ENCODE data around the gene CELSR3. TPM values are rescaled to one million over a fixed set of nuclear protein-coding genes. Genes with fewer than 3 reads are reported as not detected.

CELSR3 gene
- total RNA-seq, 1 experiment from 2014 or later, result 23.9 TPM

DNA sequence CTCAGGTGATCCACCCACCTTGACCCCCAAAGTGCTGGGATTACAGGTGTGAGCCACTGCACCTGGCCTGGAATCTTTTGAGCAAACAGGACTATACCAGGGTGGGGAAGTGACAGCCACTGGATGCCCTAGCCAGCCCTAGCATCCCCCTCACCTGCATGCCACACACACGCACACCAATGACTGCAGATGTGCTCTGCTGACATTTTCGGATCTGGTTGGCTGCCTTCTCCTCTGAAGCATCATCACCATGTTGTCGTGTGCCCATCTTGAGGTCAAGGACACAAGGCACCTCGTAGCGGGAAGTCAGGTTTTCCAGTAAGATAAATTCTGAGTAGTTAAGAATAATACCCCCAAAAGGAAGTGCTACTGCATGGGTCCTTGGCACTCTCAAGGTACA is 26.7 kb upstream of the CELSR3 start:
- H2AK5ac ChIP-seq (ENCODE audit: insufficient read length, low read length), result no peak overlapping the region
- no peak overlapping the region for H3K23ac ChIP-seq (ENCODE audit: insufficient read length, low read depth, low read length)
- peaks cover 8% of the 10 kb centered on the region for H3K23me2 ChIP-seq (ENCODE audit: insufficient read length, low read depth, low read length, poor library complexity, severe bottlenecking)
- no peak overlapping the region for H3K27ac ChIP-seq (ENCODE audit: insufficient read length, low read depth, low read length)
- no peaks in the 10 kb centered on the region for H3K9me3 Mint-ChIP-seq
- no peak overlapping the region for H2AFZ ChIP-seq (ENCODE audit: low read length)
- H3K36me3 Mint-ChIP-seq (ENCODE audit: insufficient read depth in 1 of 3, low read depth in 3 of 3), result peaks cover 42 to 72% (median 60%) of the 10 kb centered on the region in 3 experiments
- H3K18ac ChIP-seq (ENCODE audit: insufficient read length, low read depth, low read length), result no peak overlapping the region
- H3K79me1 ChIP-seq (ENCODE audit: insufficient read depth, low read depth, low read length, poor library complexity, severe bottlenecking), result peaks cover 3% of the 10 kb centered on the region
- peaks cover 11 to 22% of the 10 kb centered on the region in 2 experiments for H3K4me1 Mint-ChIP-seq
- no peak overlapping the region for H3K56ac ChIP-seq (ENCODE audit: insufficient read length, low read depth, low read length)
- no peak overlapping the region for H4K5ac ChIP-seq (ENCODE audit: insufficient read length, low read depth, low read length)
- H3K4me1 ChIP-seq (ENCODE audit: insufficient read depth, low read length), result peaks cover 4% of the 10 kb centered on the region; the same call in 1 of the 2 replicates
- H3K27me3 Mint-ChIP-seq (ENCODE audit: low read depth), result no peaks in the 10 kb centered on the region; the same call in 1 of the 2 replicates
- H3K14ac ChIP-seq (ENCODE audit: insufficient read depth, low read length), result no peak overlapping the region
- no peak overlapping the region for H4K8ac ChIP-seq (replicated peaks; ENCODE audit: insufficient read length, low read depth, low read length)
- H2BK120ac ChIP-seq (ENCODE audit: low read depth, low read length, poor library complexity, severe bottlenecking), result no peak overlapping the region
- H3K27me3 ChIP-seq (ENCODE audit: insufficient read depth, low read length), result no peaks in the 10 kb centered on the region
- WGBS (ENCODE audit: extremely low coverage, insufficient read length, low lambda C conversion rate), result no CpG with 5 or more reads among the region's 5 CpGs
- DNase-seq, result no peak
- H2BK12ac ChIP-seq (ENCODE audit: insufficient read length, low read depth, low read length), result no peak overlapping the region
- no peak overlapping the region for H3K9ac ChIP-seq (ENCODE audit: extremely low read depth, insufficient read length, low read length)
- TF ChIP-seq, protein P1, sequence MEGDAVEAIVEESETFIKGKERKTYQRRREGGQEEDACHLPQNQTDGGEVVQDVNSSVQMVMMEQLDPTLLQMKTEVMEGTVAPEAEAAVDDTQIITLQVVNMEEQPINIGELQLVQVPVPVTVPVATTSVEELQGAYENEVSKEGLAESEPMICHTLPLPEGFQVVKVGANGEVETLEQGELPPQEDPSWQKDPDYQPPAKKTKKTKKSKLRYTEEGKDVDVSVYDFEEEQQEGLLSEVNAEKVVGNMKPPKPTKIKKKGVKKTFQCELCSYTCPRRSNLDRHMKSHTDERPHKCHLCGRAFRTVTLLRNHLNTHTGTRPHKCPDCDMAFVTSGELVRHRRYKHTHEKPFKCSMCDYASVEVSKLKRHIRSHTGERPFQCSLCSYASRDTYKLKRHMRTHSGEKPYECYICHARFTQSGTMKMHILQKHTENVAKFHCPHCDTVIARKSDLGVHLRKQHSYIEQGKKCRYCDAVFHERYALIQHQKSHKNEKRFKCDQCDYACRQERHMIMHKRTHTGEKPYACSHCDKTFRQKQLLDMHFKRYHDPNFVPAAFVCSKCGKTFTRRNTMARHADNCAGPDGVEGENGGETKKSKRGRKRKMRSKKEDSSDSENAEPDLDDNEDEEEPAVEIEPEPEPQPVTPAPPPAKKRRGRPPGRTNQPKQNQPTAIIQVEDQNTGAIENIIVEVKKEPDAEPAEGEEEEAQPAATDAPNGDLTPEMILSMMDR (conservative IDR thresholded peaks at IDR 0.05), result no peak
- no peaks in the 10 kb centered on the region for H3K9me3 ChIP-seq (ENCODE audit: control insufficient read depth, low read depth, low read length)
- H3K79me2 ChIP-seq (ENCODE audit: insufficient read depth, low read length), result peaks cover 3% of the 10 kb centered on the region; the same call in 1 of the 2 replicates
- no peak overlapping the region for H4K91ac ChIP-seq (ENCODE audit: insufficient read length, low read depth, low read length)
- H4K20me1 ChIP-seq (ENCODE audit: control insufficient read depth, insufficient read depth, insufficient read length), result no peaks in the 10 kb centered on the region
- no peak overlapping the region for H2BK5ac ChIP-seq (ENCODE audit: insufficient read length, low read length)
- H2BK15ac ChIP-seq (ENCODE audit: low read depth, low read length), result no peak overlapping the region
- no peak overlapping the region for H3K4me3 Mint-ChIP-seq
- no peak overlapping the region for H3T11ph ChIP-seq (ENCODE audit: low read length)
- H3K4me2 ChIP-seq (ENCODE audit: insufficient read depth, insufficient read length, low read length), result no peak overlapping the region
- no peak overlapping the region for H3K27ac Mint-ChIP-seq
- no peak overlapping the region for H2BK20ac ChIP-seq (ENCODE audit: low read depth, low read length, poor library complexity, severe bottlenecking)
- H3K4ac ChIP-seq (ENCODE audit: low read depth, low read length), result no peak overlapping the region

All from H9 (cell line).